NCI-H1436 (cell line): ENCODE measurements around the gene CCDC9B.

ENCODE experiments used
- DNase-seq: peaks from one replicate; lab custom pipeline; 2025; lab: John Stamatoyannopoulos, UW

The CCDC9B gene

GRCh38 chr15:40365624-40366456, 25.1 kb upstream of the CCDC9B start:
- DNase-seq = no peak

GRCh38 chr15:40365016-40365415, 24.3 kb upstream of the CCDC9B start:
- no peak for DNase-seq

GRCh38 chr15:40364251-40364650, 23.5 kb upstream of the CCDC9B start:
- no peak for DNase-seq

GRCh38 chr15:40363611-40364010, 22.9 kb upstream of the CCDC9B start:
- no peak for DNase-seq

GRCh38 chr15:40361640-40362039, 20.9 kb upstream of the CCDC9B start:
- no peak for DNase-seq

- no peak for DNase-seq
Observed at GRCh38 chr15:40360015-40360414, 19.3 kb upstream of the CCDC9B start.

- peak; percentile 28 for DNase-seq
Observed at GRCh38 chr15:40358471-40359353, 18.0 kb upstream of the CCDC9B start.

- peak; percentile 87 for DNase-seq
Observed at GRCh38 chr15:40357723-40358470, 17.2 kb upstream of the CCDC9B start, which contains the start of gene DISP2. Gene DISP2, plus strand, starts transcription at chr15:40358219. Its CDS starts 103 bp downstream, at chr15:40358322.

- no peak for DNase-seq
Observed at GRCh38 chr15:40357246-40357645, 16.5 kb upstream of the CCDC9B start.

- no peak for DNase-seq
Observed at GRCh38 chr15:40355976-40356585, 15.3 kb upstream of the CCDC9B start.

GRCh38 chr15:40354408-40355171, 13.9 kb upstream of the CCDC9B start:
- DNase-seq = peak; percentile 13

GRCh38 chr15:40353697-40354096, 13.0 kb upstream of the CCDC9B start:
- DNase-seq = no peak

- no peak for DNase-seq
Observed at GRCh38 chr15:40352281-40352901, 11.7 kb upstream of the CCDC9B start.

- no peak for DNase-seq
Observed at GRCh38 chr15:40349163-40349562, 8.4 kb upstream of the CCDC9B start.

- DNase-seq = no peak
Observed at GRCh38 chr15:40348474-40348870, 7.7 kb upstream of the CCDC9B start.

GRCh38 chr15:40347559-40348473, 7.1 kb upstream of the CCDC9B start:
- DNase-seq = no peak

GRCh38 chr15:40346579-40347558, 6.1 kb upstream of the CCDC9B start:
- no peak for DNase-seq
